HG02840 (cell line): ENCODE data around the gene NLGN1.

Source experiments
- ATAC-seq: cut with Tn5 transposase; IDR thresholded peaks from one replicate; pipeline ENCODE4 v1.9.1; 2021; ENCODE audit warnings: mild to moderate bottlenecking, moderate library complexity, moderate number of reproducible peaks; ENCODE audit not compliant: unreplicated experiment, low FRiP score

The NLGN1 gene

GRCh38 chr3:174295306-174296092 is 898.0 kb downstream of the NLGN1 start:
- no peak for ATAC-seq

GRCh38 chr3:174302746-174303315 is 905.3 kb downstream of the NLGN1 start:
- no peak for ATAC-seq

- no peak for ATAC-seq
Measured at GRCh38 chr3:174303907-174304560, 906.5 kb downstream of the NLGN1 start.

- ATAC-seq, result no peak
Measured at GRCh38 chr3:174308736-174309135, 911.2 kb downstream of the NLGN1 start.

GRCh38 chr3:174310475-174310983 is 913.0 kb downstream of the NLGN1 start:
- no peak for ATAC-seq

GRCh38 chr3:174315225-174315624 is 917.7 kb downstream of the NLGN1 start:
- ATAC-seq, result no peak

- no peak for ATAC-seq
Measured at GRCh38 chr3:174317005-174317404, 919.5 kb downstream of the NLGN1 start.

GRCh38 chr3:174318181-174318580 is 920.6 kb downstream of the NLGN1 start:
- no peak for ATAC-seq

- ATAC-seq, result no peak
Measured at GRCh38 chr3:174321548-174321947, 924.0 kb downstream of the NLGN1 start.

- ATAC-seq, result no peak
Measured at GRCh38 chr3:174322789-174323188, 925.2 kb downstream of the NLGN1 start.

GRCh38 chr3:174325171-174325570 is 927.6 kb downstream of the NLGN1 start:
- no peak for ATAC-seq

- ATAC-seq, result no peak
Measured at GRCh38 chr3:174325834-174326700, 928.5 kb downstream of the NLGN1 start.

- no peak for ATAC-seq
Measured at GRCh38 chr3:174329321-174329720, 931.8 kb downstream of the NLGN1 start.

GRCh38 chr3:174330303-174330702 is 932.8 kb downstream of the NLGN1 start:
- ATAC-seq, result no peak

- no peak for ATAC-seq
Measured at GRCh38 chr3:174331095-174331800, 933.7 kb downstream of the NLGN1 start.

GRCh38 chr3:174332391-174332790 is 934.8 kb downstream of the NLGN1 start:
- ATAC-seq, result no peak

- no peak for ATAC-seq
Measured at GRCh38 chr3:174333640-174334039, 936.1 kb downstream of the NLGN1 start.

GRCh38 chr3:174334111-174334510 is 936.6 kb downstream of the NLGN1 start:
- ATAC-seq, result no peak

- ATAC-seq, result no peak
Measured at GRCh38 chr3:174335324-174335723, 937.8 kb downstream of the NLGN1 start.

- ATAC-seq, result no peak
Measured at GRCh38 chr3:174335910-174336309, 938.4 kb downstream of the NLGN1 start.
